Ramos (cell line): Measurements from ENCODE around the gene RNF4.
"Not testable (repeated sequence)": the region's sequence is repeated elsewhere in the genome, so short reads cannot be mapped to it uniquely, and the experiment has no call there.

Experiments
- in situ Hi-C: fragments of 300-500 bp; cut with MboI; formaldehyde crosslinking; loops from one replicate; pipeline ENCODE4 v1.14.3; 2022; ENCODE audit warnings: low sequenced_read_pairs; ENCODE audit not compliant: unreplicated experiment

RNF4 gene, protein sequence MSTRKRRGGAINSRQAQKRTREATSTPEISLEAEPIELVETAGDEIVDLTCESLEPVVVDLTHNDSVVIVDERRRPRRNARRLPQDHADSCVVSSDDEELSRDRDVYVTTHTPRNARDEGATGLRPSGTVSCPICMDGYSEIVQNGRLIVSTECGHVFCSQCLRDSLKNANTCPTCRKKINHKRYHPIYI

GRCh38 chr4:2468456-2469191, at the start of gene RNF4:
Gene RNF4, plus strand, starts transcription at chr4:2469106. Its CDS starts 21,388 bp downstream, at chr4:2490494.
- in situ Hi-C loops = no loop called here

DNA sequence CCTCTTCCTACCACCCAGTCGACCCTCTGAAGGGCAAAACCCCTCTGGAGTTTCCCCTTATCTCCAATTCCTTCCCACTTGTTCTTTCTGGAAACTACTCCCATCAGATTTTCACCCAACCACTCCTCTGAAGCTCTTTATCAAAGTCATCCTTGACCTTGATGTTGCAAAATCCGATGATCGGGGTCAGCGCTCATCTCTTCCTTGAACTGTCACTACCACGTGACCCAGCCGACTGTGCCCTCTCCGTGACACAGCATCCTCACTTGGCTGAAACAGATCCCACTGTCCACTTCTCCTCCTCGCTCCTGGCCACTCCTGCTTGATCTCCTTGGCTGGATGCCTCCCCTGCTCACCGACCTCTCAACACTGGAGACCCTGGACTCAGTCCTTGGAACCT, 49.1 kb upstream of the RNF4 start:
- in situ Hi-C loops = no loop called here

- in situ Hi-C loops = no loop called here
Observed at GRCh38 chr4:2421928-2422327, 47.0 kb upstream of the RNF4 start.

GRCh38 chr4:2423066-2423465, 45.8 kb upstream of the RNF4 start:
- in situ Hi-C loops = no loop called here

DNA sequence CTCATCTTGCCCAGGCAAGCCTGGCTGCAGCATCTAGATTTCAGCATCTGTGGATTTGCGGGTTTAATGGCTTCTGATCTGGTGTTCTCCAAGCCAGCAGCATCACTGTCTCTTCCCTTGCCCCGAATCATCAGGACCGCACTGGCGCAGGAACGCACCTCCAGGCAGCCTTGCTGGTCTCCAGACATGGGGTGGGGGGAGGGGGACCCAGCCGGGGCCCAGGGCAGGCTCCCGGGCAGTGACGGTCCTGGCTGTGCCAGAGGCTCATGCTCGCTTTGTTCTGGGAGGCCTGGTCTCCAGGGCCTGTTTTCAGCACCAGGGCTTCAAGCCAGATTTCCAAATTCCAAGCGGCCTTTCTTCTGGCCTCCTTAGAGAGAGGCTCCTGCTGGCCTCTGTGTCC, 45.2 kb upstream of the RNF4 start:
- in situ Hi-C loops = no loop called here

- in situ Hi-C loops = no loop called here
Observed at GRCh38 chr4:2424581-2424980, 44.3 kb upstream of the RNF4 start.

- in situ Hi-C loops = no loop called here
Observed at GRCh38 chr4:2425386-2426068, 43.4 kb upstream of the RNF4 start.

GRCh38 chr4:2426069-2426397, 42.9 kb upstream of the RNF4 start:
- in situ Hi-C loops = no loop called here

DNA sequence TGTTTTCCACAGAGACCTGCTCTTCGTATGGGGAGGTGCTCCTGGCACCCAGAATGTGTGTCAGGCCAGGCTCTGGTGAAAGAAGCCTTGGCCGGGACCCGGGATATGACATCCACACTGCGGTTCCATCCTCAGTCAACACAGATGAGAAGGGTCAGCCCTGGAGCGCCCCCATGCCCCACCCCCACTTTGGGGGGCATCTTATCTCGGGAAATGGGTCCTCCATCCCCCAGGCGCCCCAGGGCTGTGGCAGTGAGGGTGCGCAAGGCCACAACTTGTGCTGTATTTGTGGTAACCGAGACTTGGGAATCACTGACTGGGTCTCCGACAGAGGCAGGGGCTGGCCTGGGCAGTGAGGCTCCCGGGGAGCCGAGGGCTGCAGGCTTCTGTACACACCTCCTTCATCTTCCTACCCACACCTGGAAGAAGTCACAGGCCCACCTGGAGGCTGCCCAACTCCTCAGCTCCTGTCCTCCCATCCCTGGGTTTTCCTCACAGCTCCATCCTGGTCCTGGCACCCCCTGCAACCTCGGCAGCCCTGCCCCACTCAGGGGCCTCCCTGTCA, 42.1 kb upstream of the RNF4 start:
- in situ Hi-C loops = no loop called here

DNA sequence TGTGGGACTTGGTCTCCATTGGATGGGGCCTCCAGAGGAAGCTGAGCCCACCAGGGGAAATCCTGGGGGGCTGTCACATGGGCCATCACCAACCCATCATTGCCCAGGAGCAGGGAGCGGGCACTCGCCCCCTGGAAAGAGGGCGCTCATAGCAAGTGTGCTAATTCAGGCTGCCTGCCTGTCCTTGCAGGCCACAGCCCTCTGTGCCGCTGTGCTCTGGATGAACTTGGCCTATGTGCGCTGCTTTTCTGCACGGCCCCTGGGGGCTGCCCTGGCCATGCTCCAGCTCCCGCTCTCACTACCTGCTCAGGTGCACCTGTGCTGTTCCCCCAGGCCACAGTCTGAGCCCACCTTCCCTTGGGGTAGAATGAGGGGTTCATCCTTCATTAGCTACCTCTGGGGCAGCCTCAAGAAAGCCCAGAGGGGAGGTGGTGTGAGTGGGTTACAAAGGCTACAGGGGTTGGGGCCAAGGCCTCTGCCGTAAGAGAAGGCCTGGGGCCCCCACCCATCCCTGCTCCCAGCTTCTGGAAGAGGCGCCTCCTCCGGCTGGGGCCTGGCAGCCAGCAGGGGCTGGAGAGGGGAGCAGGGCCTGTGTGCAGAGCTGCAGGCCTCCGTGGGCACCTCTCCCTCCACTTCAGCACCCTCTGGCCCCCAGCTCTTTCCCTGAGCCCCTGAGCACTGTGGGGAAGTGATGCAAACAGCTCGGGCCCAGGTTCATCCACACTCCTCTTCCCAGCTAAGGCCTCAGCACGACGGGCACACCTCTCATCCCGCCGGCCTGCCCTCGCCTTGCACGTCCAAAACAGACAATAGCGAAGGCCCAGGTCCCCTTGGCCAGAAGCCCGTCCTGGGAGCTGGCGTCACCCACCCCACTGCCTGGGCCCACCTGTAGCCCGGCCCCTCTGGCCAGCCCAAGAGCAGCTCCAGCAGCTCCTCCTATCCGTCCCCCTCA, 41.2 kb upstream of the RNF4 start:
- in situ Hi-C loops = no loop called here

GRCh38 chr4:2428496-2429213, 40.3 kb upstream of the RNF4 start:
- in situ Hi-C loops = no loop called here

DNA sequence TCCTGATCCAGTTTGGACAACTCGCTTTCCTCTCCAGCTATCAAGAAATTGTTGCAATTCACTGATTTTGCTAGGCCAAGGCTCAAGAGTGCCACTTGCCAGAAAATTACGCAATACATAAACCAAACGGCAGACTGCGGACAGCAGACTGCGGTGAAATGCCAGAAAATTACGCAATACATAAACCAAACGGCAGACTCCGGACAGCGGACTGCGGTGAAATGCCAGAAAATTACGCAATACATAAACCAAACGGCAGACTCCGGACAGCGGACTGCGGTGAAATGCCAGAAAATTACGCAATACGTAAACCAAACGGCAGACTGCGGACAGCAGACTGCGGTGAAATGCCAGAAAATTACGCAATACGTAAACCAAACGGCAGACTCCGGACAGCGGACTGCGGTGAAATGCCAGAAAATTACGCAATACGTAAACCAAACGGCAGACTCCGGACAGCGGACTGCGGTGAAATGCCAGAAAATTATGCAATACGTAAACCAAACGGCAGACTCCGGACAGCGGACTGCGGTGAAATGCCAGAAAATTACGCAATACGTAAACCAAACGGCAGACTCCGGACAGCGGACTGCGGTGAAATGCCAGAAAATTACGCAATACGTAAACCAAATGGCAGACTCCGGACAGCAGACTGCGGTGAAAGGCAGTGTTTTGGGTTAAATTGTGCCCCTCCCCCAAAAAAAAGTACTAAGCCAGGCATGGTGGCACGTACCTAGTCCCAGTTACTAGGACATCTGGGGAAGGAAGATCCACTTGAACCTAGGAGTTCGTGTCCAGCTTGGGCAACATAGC, 38.8 kb upstream of the RNF4 start:
- in situ Hi-C loops = not testable (repeated sequence)

DNA sequence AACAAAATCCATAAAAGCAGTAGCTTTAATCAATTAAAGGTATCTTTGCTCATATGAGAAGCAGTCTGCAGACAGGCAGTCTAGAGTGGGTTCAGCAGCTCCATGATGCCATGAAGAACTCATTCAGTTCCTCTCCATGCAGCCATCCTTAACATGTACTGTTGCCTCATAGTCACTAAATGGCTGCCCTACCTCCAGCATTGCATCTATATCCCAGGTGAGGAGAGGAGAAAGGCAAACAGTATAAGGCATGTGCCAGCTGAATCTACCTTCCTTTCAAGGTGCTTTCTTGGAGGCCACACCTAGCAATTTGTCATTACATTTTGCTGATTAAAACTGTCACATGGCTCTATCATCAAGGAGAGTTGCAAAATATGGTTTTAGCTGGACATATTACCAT, 36.9 kb upstream of the RNF4 start:
- in situ Hi-C loops = no loop called here

- in situ Hi-C loops = no loop called here
Observed at GRCh38 chr4:2432991-2433530, 35.8 kb upstream of the RNF4 start.

DNA sequence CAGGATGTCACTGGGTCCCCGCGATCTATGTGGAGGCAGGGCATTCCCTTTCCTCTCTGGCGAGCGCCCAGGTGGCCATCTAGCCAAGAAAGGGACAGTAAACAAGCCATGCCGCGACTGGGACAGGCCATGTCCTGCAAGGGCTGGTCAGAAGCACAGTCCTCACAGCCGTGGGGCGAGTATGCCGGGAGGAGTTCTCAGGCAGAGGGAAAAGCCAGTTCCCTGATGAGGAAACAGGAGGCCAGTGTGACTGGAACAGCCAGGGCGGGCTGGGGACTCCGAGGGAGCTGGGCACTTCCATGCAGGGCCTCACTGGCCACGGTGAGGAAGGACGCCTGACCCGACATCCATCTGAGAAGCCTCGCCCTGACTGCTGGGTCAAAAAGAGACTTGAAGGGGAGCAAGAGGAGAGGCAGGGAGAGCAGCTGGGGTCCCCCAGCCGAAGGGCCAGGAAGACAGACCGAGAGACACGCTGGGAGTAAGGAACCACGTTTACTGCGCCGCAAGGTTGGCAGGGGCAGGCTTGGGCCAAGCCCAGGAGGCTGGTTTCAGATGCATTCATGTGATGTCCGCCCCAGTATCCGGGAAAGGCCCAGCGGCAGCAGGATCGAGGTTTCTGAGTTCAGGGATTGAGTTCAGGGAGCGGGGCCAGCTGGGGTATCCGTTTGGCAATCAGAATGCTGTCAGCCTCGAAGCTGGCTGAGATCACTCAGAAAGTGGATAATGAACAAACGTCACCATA, 35.1 kb upstream of the RNF4 start:
- in situ Hi-C loops = no loop called here

DNA sequence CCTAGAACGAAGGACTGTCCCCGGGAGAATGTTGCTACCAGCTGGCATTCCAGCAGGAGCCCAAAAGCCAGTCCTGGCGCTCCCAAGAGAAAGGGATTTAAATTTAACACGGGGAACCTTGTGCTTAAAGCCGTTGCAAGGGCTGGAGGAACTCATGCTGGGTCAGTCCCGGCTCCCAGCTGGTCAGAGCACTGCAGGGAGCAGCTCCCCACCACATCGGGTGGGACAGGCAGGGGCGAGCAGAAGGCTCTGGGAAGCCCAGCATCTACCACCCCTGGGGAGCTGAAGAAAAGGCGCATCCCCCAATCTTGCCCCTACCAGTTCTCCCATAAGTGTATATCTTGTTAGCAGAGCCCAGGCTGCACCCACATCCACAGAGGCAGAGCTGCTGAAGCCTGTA, 34.5 kb upstream of the RNF4 start:
- in situ Hi-C loops = no loop called here

DNA sequence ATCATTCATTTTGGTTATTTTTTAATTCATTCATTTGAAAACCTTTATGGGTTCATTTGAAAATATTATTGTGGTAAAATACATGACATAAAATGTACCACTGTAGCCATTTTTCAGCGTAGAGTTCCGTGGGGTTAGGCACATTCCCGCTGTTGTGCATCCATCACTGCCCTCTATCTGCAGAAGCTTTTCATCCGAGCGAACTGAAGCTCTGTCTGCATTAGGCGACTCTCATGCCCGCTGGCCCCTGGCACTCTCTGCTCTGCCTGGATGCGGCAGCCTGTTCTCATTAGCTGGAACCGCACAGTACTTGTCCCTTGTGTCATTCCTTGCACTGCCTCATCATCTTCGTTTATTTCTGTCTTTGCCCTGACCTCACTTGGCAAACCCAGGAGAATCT, 32.6 kb upstream of the RNF4 start:
- in situ Hi-C loops = no loop called here
